Endothelial cell of umbilical vein (primary cell): ENCODE data around the gene G6PC1. TPM values are rescaled to one million over a fixed set of nuclear protein-coding genes. Genes with fewer than 3 reads are reported as not detected.
"Not testable (repeated sequence)": the region's sequence is repeated elsewhere in the genome, so short reads cannot be mapped to it uniquely, and the experiment has no call there.

Source experiments
- BruUV-seq: library from RNA; stranded (reverse); fragments of 400-500 nt; replicated peaks from 2 replicates; lab custom pipeline; 2021; lab: Mats Ljungman, UMichigan
- CTCF ChIA-PET: fragments of 300-600, 350-600 bp; sonication (Branson Sonifier 250); formaldehyde crosslinking; loops from one replicate; lab custom pipeline; 2021; ENCODE audit warnings: antibody characterized with exemption, inconsistent platforms; lab: Charles Lee
- POLR2A ChIA-PET: fragments of 300-600, 350-600 bp; sonication (Branson Sonifier 250); formaldehyde crosslinking; loops from one replicate; lab custom pipeline; 2021; ENCODE audit warnings: antibody characterized with exemption, inconsistent platforms; lab: Charles Lee
- DNase-seq: peaks from one replicate; pipeline ENCODE4 v3.0.0-alpha.2; 2011; ENCODE audit warnings: low read depth, low spot score
- FAIRE-seq: peaks from 2 replicates; lab custom pipeline; 2011; peaks lifted over from hg19 to GRCh38; lab: Jason Lieb, UNC
- H2AFZ ChIP-seq: 2 replicates; pipeline ENCODE4 v1.6.0; 2012; ENCODE audit warnings: low read depth, low read length, control low read depth, inconsistent platforms
- H3K27ac ChIP-seq: 2 replicates; pipeline ENCODE4 v1.5.1; 2011; ENCODE audit warnings: low read depth, mild to moderate bottlenecking, control low read depth, low read length, moderate library complexity; ENCODE audit not compliant: insufficient read depth
- H3K27me3 ChIP-seq, 2 experiments: 2 replicates each; pipeline versions ENCODE4 v1.6.0 to v1.6.1; 2011; ENCODE audit warnings: low read length in 2 of 2, mixed read lengths in 1 of 2; ENCODE audit not compliant: control insufficient read depth in 2 of 2, insufficient read depth in 2 of 2
- H3K36me3 ChIP-seq, 2 experiments: 2 replicates in 1 of 2; 3 replicates in 1 of 2; pipeline ENCODE4 v1.5.1; 2011; ENCODE audit warnings: low read length in 2 of 2, mild to moderate bottlenecking in 1 of 2, moderate library complexity in 1 of 2; ENCODE audit not compliant: control insufficient read depth in 2 of 2, insufficient read depth in 2 of 2; ENCODE audit errors: extremely low read depth in 1 of 2
- H3K4me1 ChIP-seq: 3 replicates; pipeline ENCODE4 v1.5.1; 2011; ENCODE audit warnings: mild to moderate bottlenecking, low read length; ENCODE audit not compliant: control insufficient read depth, insufficient read depth; ENCODE audit errors: extremely low read depth
- H3K4me2 ChIP-seq: 2 replicates; pipeline ENCODE4 v1.6.1; 2011; ENCODE audit warnings: low read length, control low read depth, mixed read lengths; ENCODE audit not compliant: insufficient read depth
- H3K4me3 ChIP-seq, 3 experiments: fragments of 200-600 bp in 1 of 3; sonication (generic), shearing (Covaris generic) in 1 of 3; replicated peaks in 1 of 3; 2 replicates each; pipeline ENCODE4 v1.5.1; 2011 to 2016; ENCODE audit warnings: control low read depth in 3 of 3, low read length in 3 of 3, mild to moderate bottlenecking in 2 of 3, inconsistent platforms in 1 of 3, low read depth in 1 of 3, moderate library complexity in 1 of 3; ENCODE audit not compliant: insufficient read depth in 1 of 3
- H3K79me2 ChIP-seq: 2 replicates; pipeline ENCODE4 v1.6.0; 2012; ENCODE audit warnings: low read length, inconsistent platforms; ENCODE audit not compliant: control insufficient read depth, insufficient read depth
- H3K9ac ChIP-seq: replicated peaks from 2 replicates; pipeline ENCODE3; 2011; ENCODE audit warnings: low read length, control low read depth; ENCODE audit not compliant: insufficient read depth; ENCODE audit errors: extremely low read depth
- H3K9me1 ChIP-seq: replicated peaks from 3 replicates; pipeline ENCODE4 v1.6.0; 2011; ENCODE audit warnings: mild to moderate bottlenecking, low read length; ENCODE audit not compliant: control insufficient read depth, insufficient read depth; ENCODE audit errors: extremely low read depth
- H3K9me3 ChIP-seq: replicated peaks from 2 replicates; pipeline ENCODE4 v1.5.1; 2012; ENCODE audit warnings: low read length, inconsistent platforms; ENCODE audit not compliant: control insufficient read depth, insufficient read depth
- H4K20me1 ChIP-seq: replicated peaks from 2 replicates; pipeline ENCODE3; 2011; ENCODE audit warnings: mild to moderate bottlenecking, low read length; ENCODE audit not compliant: control insufficient read depth, insufficient read depth; ENCODE audit errors: extremely low read depth
- CTCF ChIP-seq, 2 donors: IDR thresholded peaks; 1 replicate in 1 of 2; 2 replicates in 1 of 2; pipeline ENCODE4 v1.5.1; 2011; ENCODE audit warnings: low read length in 2 of 2, mild to moderate bottlenecking in 2 of 2, moderate library complexity in 2 of 2, control low read depth in 1 of 2, inconsistent platforms in 1 of 2, low read depth in 1 of 2; ENCODE audit not compliant: insufficient read depth in 1 of 2; ENCODE audit errors: extremely low read depth in 1 of 2
- EZH2 ChIP-seq: IDR thresholded peaks from 2 replicates; pipeline ENCODE4 v1.6.1; 2012; ENCODE audit warnings: borderline replicate concordance, low read depth, mild to moderate bottlenecking, moderate library complexity, low read length, inconsistent platforms; ENCODE audit not compliant: severe bottlenecking
- FOS ChIP-seq: IDR thresholded peaks from 2 replicates; pipeline ENCODE4 v1.6.1; 2011; ENCODE audit warnings: mild to moderate bottlenecking, low read length, moderate library complexity, borderline replicate concordance; ENCODE audit not compliant: insufficient read depth
- GATA2 ChIP-seq: IDR thresholded peaks from 2 replicates; pipeline ENCODE4 v1.7.0; 2011; ENCODE audit warnings: low read depth, mild to moderate bottlenecking, moderate library complexity, mixed read lengths, low read length; ENCODE audit not compliant: insufficient read length, insufficient read depth
- JUN ChIP-seq: IDR thresholded peaks from 2 replicates; pipeline ENCODE4 v1.6.1; 2011; ENCODE audit warnings: borderline replicate concordance, low read depth; ENCODE audit not compliant: insufficient read length, insufficient read depth
- MAX ChIP-seq: IDR thresholded peaks from 2 replicates; pipeline ENCODE4 v1.6.1; 2011; ENCODE audit not compliant: insufficient read depth, insufficient read length
- MYC ChIP-seq: IDR thresholded peaks from one replicate; pipeline ENCODE4 v1.6.1; 2011; ENCODE audit warnings: mild to moderate bottlenecking, low read depth, low read length
- POLR2A ChIP-seq: IDR thresholded peaks from 2 replicates; pipeline ENCODE4 v1.6.1; 2012; ENCODE audit warnings: low read depth, mild to moderate bottlenecking, control low read depth, low read length
- POLR2AphosphoS5 ChIP-seq: IDR thresholded peaks from 2 replicates; pipeline ENCODE4 v1.6.1; 2012; ENCODE audit warnings: low read depth, mild to moderate bottlenecking, control low read depth, low read length, moderate library complexity; ENCODE audit not compliant: insufficient read depth
- dilution Hi-C: fragments of 300-500 bp; cut with MboI; formaldehyde crosslinking; loops from one replicate; pipeline ENCODE4 v1.15.0; 2019; ENCODE audit warnings: low sequenced_read_pairs; ENCODE audit not compliant: extremely low pct_ligation_motif_present
- intact Hi-C: fragments of 100-400 bp; cut with micrococcal nuclease; formaldehyde crosslinking; loops from one replicate; pipeline ENCODE4 v1.10.0; 2022
- polyA plus RNA-seq, 4 experiments: library from polyadenylated mRNA; depleted of rRNA in 3 of 4; stranded (reverse) in 3 of 4; unstranded in 1 of 4; fragments of >200 nt; gene quantifications; 2 replicates each; pipeline versions ENCODE4 v1.2.1 to v1.2.3, GENCODE V29; 2011 to 2012; ENCODE audit warnings: missing spikeins in 1 of 4
- total RNA-seq: library from RNA; stranded (reverse); gene quantifications from 2 replicates; pipeline ENCODE4 v1.2.3, GENCODE V29; 2021

The G6PC1 gene
- total and polyA plus RNA-seq, 2 donors (not counting 3 experiments of a cell fraction or from before 2014, with no cell fraction given): not detected

- H3K4me2 ChIP-seq, H3K4me1 ChIP-seq, intact Hi-C loops, H3K79me2 ChIP-seq, H3K9me3 ChIP-seq, H3K4me3 ChIP-seq, BruUV-seq, H3K27ac ChIP-seq, H4K20me1 ChIP-seq, dilution Hi-C loops, FAIRE-seq, H3K9ac ChIP-seq, H2AFZ ChIP-seq, H3K27me3 ChIP-seq, H3K9me1 ChIP-seq, H3K36me3 ChIP-seq, DNase-seq: not testable (repeated sequence)
- CTCF ChIA-PET: interaction anchor here (0.8 to 1.2 kb wide), 2 partner anchors 31 to 77 kb away, joined by 3 to 10 read pairs; no protein-coding TSS in a partner anchor
- POLR2A ChIA-PET: interaction anchor here (0.5 kb wide), 1 partner anchor 44 kb away, joined by 4 read pairs; no protein-coding TSS in a partner anchor
Observed at GRCh38 chr17:42851371-42852240, 49.0 kb upstream of the G6PC1 start.

- Histone ChIP-seq H3K9ac (no peak overlapping the region), H3K4me3 (no peak overlapping the region), H2AFZ (no peak overlapping the region), H3K9me1 (no peaks in the 10 kb centered on the region), H3K27me3 (peaks cover 0 to 3% of the 10 kb centered on the region in 2 experiments), H3K4me2 (no peak overlapping the region), H3K4me1 (no peaks in the 10 kb centered on the region), H3K27ac (no peak overlapping the region), H3K9me3 (no peaks in the 10 kb centered on the region), H3K36me3 (no peaks in the 10 kb centered on the region), H3K79me2 (no peaks in the 10 kb centered on the region), H4K20me1 (no peaks in the 10 kb centered on the region)
- CTCF ChIA-PET: no interaction called here
- BruUV-seq: no TSS peak
- POLR2A ChIA-PET: no interaction called here
- dilution Hi-C loops: no loop called here
- FAIRE-seq: no peak
- no peak for DNase-seq
- intact Hi-C loops: no loop called here
- TF ChIP-seq MYC: no peak
- no peak for TF ChIP-seq CTCF (IDR thresholded peaks at IDR 0.05; ENCODE audit: extremely low read depth in 1 of 2, insufficient read depth in 1 of 2, low read depth in 1 of 2, low read length in 2 of 2)
- no peak for TF ChIP-seq FOS
- no peak for TF ChIP-seq POLR2A
- TF ChIP-seq POLR2AphosphoS5: no peak
- no peak for TF ChIP-seq EZH2
- TF ChIP-seq GATA2: no peak
- TF ChIP-seq JUN: no peak
- no peak for TF ChIP-seq MAX
Observed at GRCh38 chr17:42852351-42852750, 48.2 kb upstream of the G6PC1 start.
